Stomach (tissue), 9 donors: ENCODE results near the gene CUEDC2. TPM values are rescaled to one million over a fixed set of nuclear protein-coding genes. Genes with fewer than 3 reads are reported as not detected.
A peak's percentile ranks its signal among the peaks of the same experiment; 100 is the strongest.

Experiments used
- DNase-seq, 2 donors: peaks; one replicate each; pipeline versions ENCODE4 v3.0.0 to v3.0.0-alpha.2; 2013 to 2019
- H3K27ac ChIP-seq, 5 donors: fragments of 200-600 bp in 4 of 5; sonication (generic) in 4 of 5; one replicate each; pipeline ENCODE4 v1.5.1; 2013 to 2019; ENCODE audit warnings: mild to moderate bottlenecking in 1 of 5, moderate library complexity in 1 of 5
- H3K27me3 ChIP-seq, 3 donors: fragments of 200-600 bp; sonication (generic); one replicate each; pipeline ENCODE4 v1.5.1; 2017 to 2019; ENCODE audit warnings: mixed run types in 1 of 3
- H3K36me3 ChIP-seq, 4 donors: fragments of 200-600 bp; sonication (generic); 1 replicate in 3 of 4; 2 replicates in 1 of 4; pipeline ENCODE4 v1.5.1; 2016 to 2019
- H3K4me1 ChIP-seq, 4 donors: fragments of 200-600 bp; sonication (generic); one replicate each; pipeline ENCODE4 v1.5.1; 2016 to 2019
- H3K4me3 ChIP-seq, 4 donors: fragments of 200-600 bp; sonication (generic) in 3 of 4; one replicate each; pipeline ENCODE4 v1.5.1; 2016 to 2019; ENCODE audit warnings: mild to moderate bottlenecking in 1 of 4
- H3K9me3 ChIP-seq, 4 donors: fragments of 200-600 bp; sonication (generic); one replicate each; pipeline ENCODE4 v1.5.1; 2016 to 2019
- CTCF ChIP-seq, 7 experiments: fragments of 450-650 bp in 4 of 7; fragments of 200-600 bp in 3 of 7; sonication (generic) in 3 of 7; IDR thresholded peaks; one replicate each; pipeline ENCODE4 v1.5.1; 2016 to 2019; ENCODE audit warnings: antibody characterized with exemption in 7 of 7, control low read depth in 2 of 7, mild to moderate bottlenecking in 1 of 7
- EP300 ChIP-seq: sonication (generic); formaldehyde crosslinking; IDR thresholded peaks from one replicate; pipeline ENCODE4 v1.6.1; 2017; ENCODE audit warnings: antibody characterized with exemption
- POLR2A ChIP-seq, 4 donors: fragments of 450-650 bp; IDR thresholded peaks; one replicate each; pipeline ENCODE4 v1.6.1; 2016; ENCODE audit warnings: antibody characterized with exemption in 4 of 4, control low read depth in 2 of 4, mild to moderate bottlenecking in 1 of 4, moderate library complexity in 1 of 4
- POLR2AphosphoS5 ChIP-seq, 3 donors: sonication (generic); formaldehyde crosslinking; IDR thresholded peaks; one replicate each; pipeline ENCODE4 v1.6.1; 2016; ENCODE audit warnings: antibody characterized with exemption in 3 of 3
- WGBS, 5 donors: extraction: QIAGEN DNeasy Blood & Tissue Kit in 3 of 5; methylation state at CpG; one replicate each; pipeline versions ENCODE4 v1.1.5 to v1.1.7; 2013 to 2018; 5-methylcytosine and 5-hydroxymethylcytosine counted together
- intact Hi-C: fragments of 100-400 bp; cut with DNase I; formaldehyde crosslinking; loops from one replicate; pipeline ENCODE4 v1.15.1; 2023; ENCODE audit warnings: low total_unique reads
- polyA plus RNA-seq, 3 donors: library from polyadenylated mRNA; stranded (reverse); fragments of 200-250 nt; gene quantifications; one replicate each; pipeline ENCODE4 v1.2.3, GENCODE V29; 2013
- total RNA-seq, 5 donors: library from RNA; depleted of rRNA; stranded (reverse); fragments of >200 nt; gene quantifications; one replicate each; pipeline versions ENCODE4 v1.1.0 to v1.2.3, GENCODE V29; 2014 to 2016
- donor health status: healthy with polysubstance abuse.
- donor health status: Bipolar disorder and iron deficiency.
- donor health status: healthy.

Gene CUEDC2
- total and polyA plus RNA-seq, 8 donors, result 15.9 to 145 (median 41.2) TPM

GRCh38 chr10:102404361-102405107 lies 27.8 kb downstream of the CUEDC2 start:
- peaks cover 9 to 57% (median 31%) of the 10 kb centered on the region in 4 donors for H3K4me1 ChIP-seq
- no peak overlapping the region for H3K4me3 ChIP-seq
- H3K36me3 ChIP-seq, result peaks cover 18 to 36% (median 34%) of the 10 kb centered on the region in 4 donors
- intact Hi-C loops, result no loop called here
- no peak for DNase-seq
- WGBS, 5 donors, result 82 to 87% (median 85%) methylated on average over 16 to 17 of the region's 17 CpGs
- no peak for TF ChIP-seq POLR2A (IDR thresholded peaks at IDR 0.05)
- TF ChIP-seq POLR2AphosphoS5 (IDR thresholded peaks at IDR 0.05), result no peak
- TF ChIP-seq EP300, result no peak
- TF ChIP-seq CTCF (IDR thresholded peaks at IDR 0.05), result no peak
- H3K27ac ChIP-seq, result peak overlapping the region in 2 of 5 donors; percentile 32 to 98
- peaks cover 0 to 35% (median 25%) of the 10 kb centered on the region in 3 donors for H3K27me3 ChIP-seq
- H3K9me3 ChIP-seq, result no peaks in the 10 kb centered on the region

GRCh38 chr10:102403115-102403514 lies 29.3 kb downstream of the CUEDC2 start:
- H3K9me3 ChIP-seq, result no peaks in the 10 kb centered on the region
- DNase-seq, result no peak
- H3K27me3 ChIP-seq, result peaks cover 0 to 21% (median 12%) of the 10 kb centered on the region in 3 donors
- H3K27ac ChIP-seq, result peak overlapping the region in 2 of 5 donors; percentile 32 to 98
- TF ChIP-seq CTCF (IDR thresholded peaks at IDR 0.05), result no peak
- no peak for TF ChIP-seq POLR2A (IDR thresholded peaks at IDR 0.05)
- TF ChIP-seq POLR2AphosphoS5 (IDR thresholded peaks at IDR 0.05), result no peak
- no peak for TF ChIP-seq EP300
- WGBS, 5 donors, result 82 to 100% (median 86%) methylated on average over 1 to 13 of the region's 13 CpGs
- peaks cover 18 to 43% (median 41%) of the 10 kb centered on the region in 4 donors for H3K36me3 ChIP-seq
- H3K4me1 ChIP-seq, result peaks cover 13 to 58% (median 33%) of the 10 kb centered on the region in 4 donors
- intact Hi-C loops, result no loop called here
- H3K4me3 ChIP-seq, result no peak overlapping the region

- Histone ChIP-seq H3K4me3 (no peak overlapping the region), H3K36me3 (peaks cover 18 to 49% (median 47%) of the 10 kb centered on the region in 4 donors), H3K4me1 (peaks cover 13 to 58% (median 37%) of the 10 kb centered on the region in 4 donors), H3K9me3 (no peaks in the 10 kb centered on the region), H3K27ac (peak overlapping the region in 2 of 5 donors; percentile 29 to 98), H3K27me3 (peaks cover 0 to 15% (median 6%) of the 10 kb centered on the region in 3 donors)
- 67 to 88% (median 86%) methylated on average over 1 to 5 of the region's 5 CpGs for WGBS, 5 donors
- DNase-seq, result no peak
- intact Hi-C loops, result no loop called here
- TF ChIP-seq EP300 (no peak), POLR2AphosphoS5 (IDR thresholded peaks at IDR 0.05) (no peak), POLR2A (IDR thresholded peaks at IDR 0.05) (no peak), CTCF (IDR thresholded peaks at IDR 0.05) (no peak)
Observed at GRCh38 chr10:102402512-102402896, 29.9 kb downstream of the CUEDC2 start.

GRCh38 chr10:102401735-102402511 lies 30.5 kb downstream of the CUEDC2 start:
- Histone ChIP-seq H3K4me3 (no peak overlapping the region), H3K27ac (peak overlapping the region in 3 of 5 donors; percentile 29 to 98 (median 35)), H3K4me1 (peaks cover 17 to 64% (median 43%) of the 10 kb centered on the region in 4 donors), H3K9me3 (no peaks in the 10 kb centered on the region), H3K36me3 (peaks cover 18 to 55% (median 52%) of the 10 kb centered on the region in 4 donors), H3K27me3 (peaks cover 0 to 9% (median 2%) of the 10 kb centered on the region in 3 donors)
- DNase-seq, result no peak
- 81 to 89% (median 83%) methylated on average over 11 to 18 of the region's 18 CpGs for WGBS, 5 donors
- intact Hi-C loops, result no loop called here
- no peak for TF ChIP-seq CTCF (IDR thresholded peaks at IDR 0.05)
- no peak for TF ChIP-seq POLR2A (IDR thresholded peaks at IDR 0.05)
- TF ChIP-seq POLR2AphosphoS5 (IDR thresholded peaks at IDR 0.05), result no peak
- no peak for TF ChIP-seq EP300
